ENCODE measurements around the gene PKNOX2. TPM values are rescaled to one million over a fixed set of nuclear protein-coding genes. Genes with fewer than 3 reads are reported as not detected.

Gene PKNOX2
- total RNA-seq, 1 experiment from 2014 or later = not detected

- H3K9me3 ChIP-seq = no peaks in the 10 kb centered on the region
- POLR2A ChIA-PET = no interaction called here
- H3K36me3 ChIP-seq (ENCODE audit: control insufficient read depth, insufficient read depth, low read length) = no peaks in the 10 kb centered on the region
- H3K27me3 ChIP-seq (replicated peaks; ENCODE audit: control insufficient read depth, insufficient read depth, low read length) = no peaks in the 10 kb centered on the region
- H3K9me3 Mint-ChIP-seq (ENCODE audit: unreplicated experiment) = no peaks in the 10 kb centered on the region
- H3K27me3 Mint-ChIP-seq (ENCODE audit: insufficient read depth, unreplicated experiment) = peaks cover 19% of the 10 kb centered on the region
- CTCF ChIA-PET = interaction anchor here (0.6 to 0.8 kb wide), 2 partner anchors 74 to 137 kb away, joined by 3 to 4 read pairs; no protein-coding TSS in a partner anchor
- no peaks in the 10 kb centered on the region for H3K4me1 Mint-ChIP-seq (ENCODE audit: low read depth, unreplicated experiment)
- DNase-seq = no peak
- H3K4me3 ChIP-seq (ENCODE audit: low read depth, low read length) = no peak overlapping the region
- H3K4me1 ChIP-seq = no peaks in the 10 kb centered on the region
- no peak overlapping the region for H3K4me3 Mint-ChIP-seq (ENCODE audit: unreplicated experiment)
- TF ChIP-seq CTCF (IDR thresholded peaks at IDR 0.05; ENCODE audit: insufficient read depth in 1 of 2, low read depth in 1 of 2, low read length in 1 of 2, severe bottlenecking in 1 of 2, unreplicated experiment in 1 of 2) = no peak
- no TSS peak for BruUV-seq (replicated peaks)
- intact Hi-C loops (cut with micrococcal nuclease; ENCODE audit: unreplicated experiment) = loop anchor here (10.0 kb wide), 1 partner anchor 264 kb away; no protein-coding TSS in a partner anchor
- H3K36me3 Mint-ChIP-seq (ENCODE audit: insufficient read depth, unreplicated experiment) = no peaks in the 10 kb centered on the region
- no peak overlapping the region for H3K27ac Mint-ChIP-seq (ENCODE audit: unreplicated experiment)
These were observed 63.9 kb downstream of the PKNOX2 start for GRCh38 chr11:125228445-125228844.

GRCh38 chr11:125228993-125229392 is 64.4 kb downstream of the PKNOX2 start:
- Histone ChIP-seq H3K36me3 (ENCODE audit: control insufficient read depth, insufficient read depth, low read length) (no peaks in the 10 kb centered on the region), H3K27me3 (replicated peaks; ENCODE audit: control insufficient read depth, insufficient read depth, low read length) (no peaks in the 10 kb centered on the region), H3K4me3 (ENCODE audit: low read depth, low read length) (no peak overlapping the region), H3K9me3 (no peaks in the 10 kb centered on the region), H3K4me1 (no peaks in the 10 kb centered on the region)
- H3K4me3 Mint-ChIP-seq (ENCODE audit: unreplicated experiment) = no peak overlapping the region
- peaks cover 22% of the 10 kb centered on the region for H3K27me3 Mint-ChIP-seq (ENCODE audit: insufficient read depth, unreplicated experiment)
- ChIA-PET CTCF (no interaction called here), POLR2A (no interaction called here)
- H3K4me1 Mint-ChIP-seq (ENCODE audit: low read depth, unreplicated experiment) = peaks cover 4% of the 10 kb centered on the region
- BruUV-seq (replicated peaks) = no TSS peak
- no peak for TF ChIP-seq CTCF (IDR thresholded peaks at IDR 0.05; ENCODE audit: insufficient read depth in 1 of 2, low read depth in 1 of 2, low read length in 1 of 2, severe bottlenecking in 1 of 2, unreplicated experiment in 1 of 2)
- H3K27ac Mint-ChIP-seq (ENCODE audit: unreplicated experiment) = no peak overlapping the region
- no peak for DNase-seq
- H3K9me3 Mint-ChIP-seq (ENCODE audit: unreplicated experiment) = no peaks in the 10 kb centered on the region
- H3K36me3 Mint-ChIP-seq (ENCODE audit: insufficient read depth, unreplicated experiment) = no peaks in the 10 kb centered on the region
- intact Hi-C loops (cut with micrococcal nuclease; ENCODE audit: unreplicated experiment) = loop anchor here (10.0 kb wide), 1 partner anchor 264 kb away; no protein-coding TSS in a partner anchor

- TF ChIP-seq CTCF (IDR thresholded peaks at IDR 0.05; ENCODE audit: insufficient read depth in 1 of 2, low read depth in 1 of 2, low read length in 1 of 2, severe bottlenecking in 1 of 2, unreplicated experiment in 1 of 2) = no peak
- no peaks in the 10 kb centered on the region for H3K36me3 Mint-ChIP-seq (ENCODE audit: insufficient read depth, unreplicated experiment)
- DNase-seq = no peak
- H3K4me3 Mint-ChIP-seq (ENCODE audit: unreplicated experiment) = no peak overlapping the region
- peaks cover 6% of the 10 kb centered on the region for H3K4me1 Mint-ChIP-seq (ENCODE audit: low read depth, unreplicated experiment)
- no peak overlapping the region for H3K27ac Mint-ChIP-seq (ENCODE audit: unreplicated experiment)
- ChIA-PET POLR2A (no interaction called here), CTCF (no interaction called here)
- no peaks in the 10 kb centered on the region for H3K36me3 ChIP-seq (ENCODE audit: control insufficient read depth, insufficient read depth, low read length)
- H3K27me3 ChIP-seq (replicated peaks; ENCODE audit: control insufficient read depth, insufficient read depth, low read length) = no peaks in the 10 kb centered on the region
- H3K4me3 ChIP-seq (ENCODE audit: low read depth, low read length) = no peak overlapping the region
- no TSS peak for BruUV-seq (replicated peaks)
- intact Hi-C loops (cut with micrococcal nuclease; ENCODE audit: unreplicated experiment) = loop anchor here (10.0 kb wide), 1 partner anchor 265 kb away; no protein-coding TSS in a partner anchor
- H3K4me1 ChIP-seq = no peaks in the 10 kb centered on the region
- no peaks in the 10 kb centered on the region for H3K9me3 ChIP-seq
- H3K27me3 Mint-ChIP-seq (ENCODE audit: insufficient read depth, unreplicated experiment) = peaks cover 26% of the 10 kb centered on the region
- no peaks in the 10 kb centered on the region for H3K9me3 Mint-ChIP-seq (ENCODE audit: unreplicated experiment)
These were observed 65.4 kb downstream of the PKNOX2 start for GRCh38 chr11:125229916-125230315.

Measured in Caco-2 (cell line).